ENCODE results near the gene ZNF268. TPM values are rescaled to one million over a fixed set of nuclear protein-coding genes. Genes with fewer than 3 reads are reported as not detected.

ZNF268 gene
- total and polyA plus RNA-seq, 2 of the 8 experiments (the other 6 are each of a cell fraction or from before 2014, with no cell fraction given) = 6.3 to 22.3 TPM

GRCh38 chr12:133206390-133206789, 25.1 kb downstream of the ZNF268 start (continued):
- no peak for TF ChIP-seq CHD7 (IDR thresholded peaks at IDR 0.05; ENCODE audit: insufficient replicate concordance, low read length)
- TF ChIP-seq POU5F1 (IDR thresholded peaks at IDR 0.05; ENCODE audit: low read depth, low read length) = no peak
- no peak for TF ChIP-seq EP300 (IDR thresholded peaks at IDR 0.05; ENCODE audit: borderline replicate concordance in 1 of 2, low read depth in 2 of 2, low read length in 2 of 2)

Measured in H1 (cell line).